OCI-LY7 (cell line): ENCODE data around the gene STUM. TPM values are rescaled to one million over a fixed set of nuclear protein-coding genes. Genes with fewer than 3 reads are reported as not detected.
"Not testable (repeated sequence)": the region's sequence is repeated elsewhere in the genome, so short reads cannot be mapped to it uniquely, and the experiment has no call there.

Experiments used
- BruUV-seq: library from RNA; stranded (reverse); fragments of 400-500 nt; replicated peaks from 2 replicates; lab custom pipeline; 2021; lab: Mats Ljungman, UMichigan
- CTCF ChIA-PET: fragments of 300-600 bp; sonication (Branson Sonifier 250); formaldehyde crosslinking; loops from one replicate; lab custom pipeline; 2022; ENCODE audit warnings: antibody characterized with exemption; ENCODE audit not compliant: unreplicated experiment; lab: Charles Lee
- POLR2A ChIA-PET: fragments of 300-600 bp; sonication (Branson Sonifier 250); formaldehyde crosslinking; loops from one replicate; lab custom pipeline; 2022; ENCODE audit warnings: antibody characterized with exemption; lab: Charles Lee
- DNase-seq: peaks from one replicate; pipeline ENCODE4 v3.0.0-alpha.2; 2015; ENCODE audit warnings: low spot score
- H2AFZ ChIP-seq: fragments of 200-600 bp; sonication (generic), shearing (Covaris generic); 2 replicates; pipeline ENCODE4 v1.6.1; 2014; ENCODE audit warnings: mild to moderate bottlenecking, antibody characterized with exemption, low read length, moderate library complexity
- H3K27ac ChIP-seq: fragments of 200-600 bp; sonication (generic); 2 replicates; pipeline ENCODE4 v1.5.1; 2014; ENCODE audit warnings: mixed run types, low read depth, mild to moderate bottlenecking, moderate library complexity, low read length, inconsistent platforms; ENCODE audit not compliant: poor library complexity, severe bottlenecking
- H3K36me3 ChIP-seq: fragments of 200-600 bp; sonication (generic); 2 replicates; pipeline ENCODE4 v1.6.1; 2014; ENCODE audit warnings: mild to moderate bottlenecking, antibody characterized with exemption, low read length, moderate library complexity, mixed read lengths; ENCODE audit not compliant: insufficient read depth
- H3K4me1 ChIP-seq: fragments of 200-600 bp; sonication (generic); 2 replicates; pipeline ENCODE4 v1.5.1; 2014; ENCODE audit warnings: mild to moderate bottlenecking, low read length; ENCODE audit not compliant: insufficient read depth, poor library complexity, severe bottlenecking
- H3K4me2 ChIP-seq: fragments of 200-600 bp; sonication (generic); 2 replicates; pipeline ENCODE4 v1.6.1; 2014; ENCODE audit warnings: mild to moderate bottlenecking, low read length
- H3K4me3 ChIP-seq: fragments of 200-600 bp; sonication (generic); 2 replicates; pipeline ENCODE4 v1.5.1; 2014; ENCODE audit warnings: mild to moderate bottlenecking, low read depth, low read length; ENCODE audit not compliant: poor library complexity, severe bottlenecking
- H3K79me2 ChIP-seq: fragments of 200-600 bp; sonication (generic); 2 replicates; pipeline ENCODE4 v1.6.1; 2016; ENCODE audit warnings: low read depth, mild to moderate bottlenecking, low read length, moderate library complexity, mixed read lengths; ENCODE audit not compliant: insufficient read depth
- H3K9me2 ChIP-seq: fragments of 200-600 bp; sonication (generic); 2 replicates; pipeline ENCODE4 v1.6.1; 2016; ENCODE audit warnings: mild to moderate bottlenecking, low read length, mixed read lengths; ENCODE audit not compliant: insufficient read depth
- H3K9me3 ChIP-seq: fragments of 200-600 bp; sonication (generic); 2 replicates; pipeline ENCODE4 v1.6.1; 2014; ENCODE audit warnings: mild to moderate bottlenecking, mixed run types, low read length, mixed read lengths
- H4K20me1 ChIP-seq: fragments of 200-600 bp; sonication (generic); 2 replicates; pipeline ENCODE4 v1.6.1; 2014; ENCODE audit warnings: mild to moderate bottlenecking, antibody characterized with exemption, low read length, moderate library complexity, mixed read lengths; ENCODE audit not compliant: insufficient read depth
- CTCF ChIP-seq: fragments of 200-600 bp; sonication (generic); conservative IDR thresholded peaks from 2 replicates; pipeline ENCODE4 v1.5.1; 2014; ENCODE audit warnings: mild to moderate bottlenecking, antibody characterized with exemption, low read length, moderate library complexity, mixed read lengths
- EZH2phosphoT487 ChIP-seq: fragments of 200-600 bp; sonication (generic); IDR thresholded peaks from 2 replicates; pipeline ENCODE4 v1.6.1; 2018; ENCODE audit warnings: low read depth, borderline replicate concordance, mild to moderate bottlenecking, mixed run types, antibody characterized with exemption, low read length, moderate library complexity, mixed read lengths
- intact Hi-C: fragments of 100-400 bp; cut with micrococcal nuclease; formaldehyde crosslinking; loops from one replicate; pipeline ENCODE4 v1.10.0; 2022; ENCODE audit not compliant: unreplicated experiment
- total RNA-seq, 2 experiments: library from RNA; depleted of rRNA in 1 of 2; stranded (reverse); fragments of >200 nt in 1 of 2; shearing (Covaris generic) in 1 of 2; gene quantifications; 2 replicates each; pipeline ENCODE4 v1.2.3, GENCODE V29; 2014 to 2022

STUM gene
- total RNA-seq, 2 experiments from 2014 or later: not detected

- Histone ChIP-seq H3K9me3 (no peaks in the 10 kb centered on the region), H2AFZ (no peak overlapping the region), H3K79me2 (no peaks in the 10 kb centered on the region), H3K27ac (no peak overlapping the region), H3K9me2 (no peaks in the 10 kb centered on the region), H3K4me3 (no peak overlapping the region), H4K20me1 (no peaks in the 10 kb centered on the region), H3K36me3 (no peaks in the 10 kb centered on the region), H3K4me1 (no peaks in the 10 kb centered on the region), H3K4me2 (no peak overlapping the region)
- intact Hi-C loops: no loop called here
- DNase-seq: no peak
- TF ChIP-seq CTCF (no peak), EZH2phosphoT487 (no peak)
- ChIA-PET POLR2A (no interaction called here), CTCF (interaction anchor here (1.3 kb wide), 1 partner anchor 10 kb away, joined by 4 read pairs; no protein-coding TSS in a partner anchor)
- no TSS peak for BruUV-seq
Measured at GRCh38 chr1:226615876-226616275, 67.3 kb downstream of the STUM start.

- intact Hi-C loops: no loop called here
- Histone ChIP-seq H3K9me2 (no peaks in the 10 kb centered on the region), H3K79me2 (no peaks in the 10 kb centered on the region), H3K27ac (no peak overlapping the region), H2AFZ (no peak overlapping the region), H4K20me1 (no peaks in the 10 kb centered on the region), H3K4me3 (no peak overlapping the region), H3K4me1 (no peaks in the 10 kb centered on the region), H3K9me3 (peaks cover under 1% of the 10 kb centered on the region; the same call in 1 of the 2 replicates), H3K4me2 (no peak overlapping the region), H3K36me3 (no peaks in the 10 kb centered on the region)
- POLR2A ChIA-PET: no interaction called here
- CTCF ChIA-PET: no interaction called here
- no TSS peak for BruUV-seq
- DNase-seq: no peak
- no peak for TF ChIP-seq CTCF
- TF ChIP-seq EZH2phosphoT487: no peak
Measured at GRCh38 chr1:226616636-226617035, 68.1 kb downstream of the STUM start.

- TF ChIP-seq CTCF (no peak), EZH2phosphoT487 (no peak)
- Histone ChIP-seq H3K9me2 (no peaks in the 10 kb centered on the region), H3K4me3 (no peak overlapping the region), H3K9me3 (peaks cover 4% of the 10 kb centered on the region; the same call in 1 of the 2 replicates), H3K79me2 (no peaks in the 10 kb centered on the region), H3K4me2 (no peak overlapping the region), H3K4me1 (no peaks in the 10 kb centered on the region), H3K36me3 (no peaks in the 10 kb centered on the region), H3K27ac (no peak overlapping the region), H2AFZ (no peak overlapping the region), H4K20me1 (no peaks in the 10 kb centered on the region)
- ChIA-PET POLR2A (no interaction called here), CTCF (no interaction called here)
- no TSS peak for BruUV-seq
- DNase-seq: no peak
- intact Hi-C loops: no loop called here
Measured at GRCh38 chr1:226617109-226617508, 68.5 kb downstream of the STUM start.

- H3K9me2 ChIP-seq, intact Hi-C loops, H4K20me1 ChIP-seq, H3K79me2 ChIP-seq, H3K4me1 ChIP-seq, CTCF ChIA-PET, DNase-seq, H3K9me3 ChIP-seq, H3K27ac ChIP-seq, H3K36me3 ChIP-seq, BruUV-seq, H2AFZ ChIP-seq, POLR2A ChIA-PET, H3K4me3 ChIP-seq, H3K4me2 ChIP-seq: not testable (repeated sequence)
Measured at GRCh38 chr1:226617719-226618118, 69.2 kb downstream of the STUM start.
